Measurements from ENCODE around the gene KCNH2.

DNA sequence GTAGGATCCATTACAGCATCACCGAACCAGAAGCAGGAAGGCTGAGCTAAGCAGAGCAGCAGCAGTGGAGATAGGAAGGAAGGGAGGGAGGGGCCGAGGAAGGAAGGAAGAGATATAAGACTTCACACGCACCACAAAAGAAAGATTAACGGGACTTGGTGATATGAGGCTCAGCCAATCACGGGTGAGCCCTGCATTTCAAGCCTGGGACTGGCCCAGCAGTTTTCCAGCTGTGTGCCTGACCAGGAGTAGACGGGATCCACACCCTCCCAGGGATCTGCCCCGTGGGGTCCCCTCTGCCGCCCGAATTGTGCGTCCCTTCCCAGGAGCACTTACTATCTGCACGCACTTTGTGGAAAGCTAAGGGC lies 30.0 kb upstream of the KCNH2 start:
- TF ChIP-seq, protein P1, sequence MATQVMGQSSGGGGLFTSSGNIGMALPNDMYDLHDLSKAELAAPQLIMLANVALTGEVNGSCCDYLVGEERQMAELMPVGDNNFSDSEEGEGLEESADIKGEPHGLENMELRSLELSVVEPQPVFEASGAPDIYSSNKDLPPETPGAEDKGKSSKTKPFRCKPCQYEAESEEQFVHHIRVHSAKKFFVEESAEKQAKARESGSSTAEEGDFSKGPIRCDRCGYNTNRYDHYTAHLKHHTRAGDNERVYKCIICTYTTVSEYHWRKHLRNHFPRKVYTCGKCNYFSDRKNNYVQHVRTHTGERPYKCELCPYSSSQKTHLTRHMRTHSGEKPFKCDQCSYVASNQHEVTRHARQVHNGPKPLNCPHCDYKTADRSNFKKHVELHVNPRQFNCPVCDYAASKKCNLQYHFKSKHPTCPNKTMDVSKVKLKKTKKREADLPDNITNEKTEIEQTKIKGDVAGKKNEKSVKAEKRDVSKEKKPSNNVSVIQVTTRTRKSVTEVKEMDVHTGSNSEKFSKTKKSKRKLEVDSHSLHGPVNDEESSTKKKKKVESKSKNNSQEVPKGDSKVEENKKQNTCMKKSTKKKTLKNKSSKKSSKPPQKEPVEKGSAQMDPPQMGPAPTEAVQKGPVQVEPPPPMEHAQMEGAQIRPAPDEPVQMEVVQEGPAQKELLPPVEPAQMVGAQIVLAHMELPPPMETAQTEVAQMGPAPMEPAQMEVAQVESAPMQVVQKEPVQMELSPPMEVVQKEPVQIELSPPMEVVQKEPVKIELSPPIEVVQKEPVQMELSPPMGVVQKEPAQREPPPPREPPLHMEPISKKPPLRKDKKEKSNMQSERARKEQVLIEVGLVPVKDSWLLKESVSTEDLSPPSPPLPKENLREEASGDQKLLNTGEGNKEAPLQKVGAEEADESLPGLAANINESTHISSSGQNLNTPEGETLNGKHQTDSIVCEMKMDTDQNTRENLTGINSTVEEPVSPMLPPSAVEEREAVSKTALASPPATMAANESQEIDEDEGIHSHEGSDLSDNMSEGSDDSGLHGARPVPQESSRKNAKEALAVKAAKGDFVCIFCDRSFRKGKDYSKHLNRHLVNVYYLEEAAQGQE (IDR thresholded peaks at IDR 0.05): no peak
- TF ChIP-seq JUND (IDR thresholded peaks at IDR 0.05): no peak
- TF ChIP-seq TAF1 (conservative IDR thresholded peaks at IDR 0.05): no peak
- no peak for TF ChIP-seq CTCF (IDR thresholded peaks at IDR 0.05; ENCODE audit: low read depth, low read length, missing input control)
- TF ChIP-seq RXRA (IDR thresholded peaks at IDR 0.05): no peak
- no peak for TF ChIP-seq RAD21 (IDR thresholded peaks at IDR 0.05)
- TF ChIP-seq EGR1 (IDR thresholded peaks at IDR 0.05; ENCODE audit: low read depth in 2 of 2): no peak
- TF ChIP-seq FOXA1 (IDR thresholded peaks at IDR 0.05): no peak
- no peak for TF ChIP-seq FOXA2 (IDR thresholded peaks at IDR 0.05)
- no peak for TF ChIP-seq GABPA (IDR thresholded peaks at IDR 0.05 in 1 of 2, conservative IDR thresholded peaks at IDR 0.05 in 1 of 2)
- TF ChIP-seq YY1 (IDR thresholded peaks at IDR 0.05): no peak
- TF ChIP-seq MAX (IDR thresholded peaks at IDR 0.05): peak; percentile 46
